PC-3 (cell line): Measurements from ENCODE around the gene ELN. TPM values are rescaled to one million over a fixed set of nuclear protein-coding genes. Genes with fewer than 3 reads are reported as not detected.
"Not testable (repeated sequence)": the region's sequence is repeated elsewhere in the genome, so short reads cannot be mapped to it uniquely, and the experiment has no call there.

ENCODE experiments used
- ATAC-seq: fragments of 200-7000 bp; cut with Tn5 transposase; 2 replicates; pipeline ENCODE4 v1.9.1; 2020; ENCODE audit warnings: mild to moderate bottlenecking, moderate library complexity
- BruUV-seq: library from RNA; stranded (reverse); fragments of 400-500 nt; replicated peaks from 2 replicates; lab custom pipeline; 2021; lab: Mats Ljungman, UMichigan
- CTCF ChIA-PET: fragments of 300-600 bp; sonication (Branson Sonifier 250); formaldehyde crosslinking; loops from one replicate; lab custom pipeline; 2022; ENCODE audit warnings: antibody characterized with exemption; lab: Charles Lee
- POLR2A ChIA-PET: fragments of 300-600 bp; sonication (Branson Sonifier 250); formaldehyde crosslinking; loops from one replicate; lab custom pipeline; 2022; ENCODE audit warnings: antibody characterized with exemption; ENCODE audit not compliant: unreplicated experiment; lab: Charles Lee
- DNase-seq: peaks from one replicate; pipeline ENCODE4 v3.0.0-alpha.2; 2015
- H2AFZ ChIP-seq: fragments of 300-600 bp; sonication (generic); 2 replicates; pipeline ENCODE4 v1.6.0; 2016; ENCODE audit warnings: antibody characterized with exemption, low read length
- H3F3A ChIP-seq: fragments of 300-600 bp; sonication (generic); one replicate; pipeline ENCODE4 v1.6.0; 2017; ENCODE audit warnings: antibody characterized with exemption, low read length, control low read depth, mild to moderate bottlenecking; ENCODE audit not compliant: unreplicated experiment
- H3K27ac ChIP-seq: fragments of 300-600 bp; sonication (generic); 2 replicates; pipeline ENCODE4 v1.5.1; 2016; ENCODE audit warnings: mild to moderate bottlenecking, low read length
- H3K27me3 ChIP-seq: fragments of 300-600 bp; sonication (generic); 2 replicates; pipeline ENCODE4 v1.6.1; 2016; ENCODE audit warnings: low read length, mixed read lengths
- H3K36me3 ChIP-seq: fragments of 300-600 bp; sonication (generic); 2 replicates; pipeline ENCODE4 v1.6.1; 2016; ENCODE audit warnings: low read depth, mixed run types, low read length, mixed read lengths
- H3K4me1 ChIP-seq: fragments of 300-600 bp; sonication (generic); 2 replicates; pipeline ENCODE4 v1.5.1; 2016; ENCODE audit warnings: low read length; ENCODE audit not compliant: insufficient read depth
- H3K4me2 ChIP-seq: fragments of 300-600 bp; sonication (generic); 2 replicates; pipeline ENCODE4 v1.6.0; 2016; ENCODE audit warnings: low read length
- H3K4me3 ChIP-seq: fragments of 300-600 bp; sonication (generic); 2 replicates; pipeline ENCODE4 v1.5.1; 2016; ENCODE audit warnings: mild to moderate bottlenecking, low read length, mixed read lengths
- H3K79me2 ChIP-seq: fragments of 300-600 bp; sonication (generic); 2 replicates; pipeline ENCODE4 v1.6.1; 2017; ENCODE audit warnings: low read length, mixed read lengths
- H3K9ac ChIP-seq: fragments of 300-600 bp; sonication (generic); 2 replicates; pipeline ENCODE4 v1.6.0; 2016; ENCODE audit warnings: mild to moderate bottlenecking, low read length
- H3K9me2 ChIP-seq: fragments of 300-600 bp; sonication (generic); replicated peaks from 2 replicates; pipeline ENCODE4 v1.6.1; 2016; ENCODE audit warnings: mixed run types, low read length, mixed read lengths
- H3K9me3 ChIP-seq: fragments of 300-600 bp; sonication (generic); 2 replicates; pipeline ENCODE4 v1.6.1; 2016; ENCODE audit warnings: low read length, mixed read lengths
- H4K20me1 ChIP-seq: fragments of 300-600 bp; sonication (generic); 2 replicates; pipeline ENCODE4 v1.6.1; 2016; ENCODE audit warnings: low read length, mixed read lengths
- EZH2 ChIP-seq: fragments of 300-600 bp; sonication (generic); IDR thresholded peaks from one replicate; pipeline ENCODE4 v1.6.1; 2017; ENCODE audit warnings: antibody characterized with exemption, mild to moderate bottlenecking, low read length; ENCODE audit not compliant: unreplicated experiment
- EZH2phosphoT487 ChIP-seq: fragments of 300-600 bp; sonication (generic); IDR thresholded peaks from 2 replicates; pipeline ENCODE4 v1.6.1; 2018; ENCODE audit warnings: mild to moderate bottlenecking, antibody characterized with exemption, low read length, borderline replicate concordance
- intact Hi-C: fragments of 100-400 bp; cut with micrococcal nuclease; formaldehyde crosslinking; loops from 2 replicates; pipeline ENCODE4 v1.9.0; 2023
- total RNA-seq: library from RNA; depleted of rRNA; stranded (reverse); fragments of >200 nt; gene quantifications from 2 replicates; pipeline ENCODE4 v1.2.3, GENCODE V29; 2014
- TF ChIP-seq, protein P1 (sequence below): fragments of 300-600 bp; sonication (generic); conservative IDR thresholded peaks from 2 replicates; pipeline ENCODE4 v1.5.1; 2017; ENCODE audit warnings: antibody characterized with exemption, low read depth, mild to moderate bottlenecking, low read length

Gene ELN
- total RNA-seq, 1 experiment from 2014 or later = 0.07 TPM

DNA sequence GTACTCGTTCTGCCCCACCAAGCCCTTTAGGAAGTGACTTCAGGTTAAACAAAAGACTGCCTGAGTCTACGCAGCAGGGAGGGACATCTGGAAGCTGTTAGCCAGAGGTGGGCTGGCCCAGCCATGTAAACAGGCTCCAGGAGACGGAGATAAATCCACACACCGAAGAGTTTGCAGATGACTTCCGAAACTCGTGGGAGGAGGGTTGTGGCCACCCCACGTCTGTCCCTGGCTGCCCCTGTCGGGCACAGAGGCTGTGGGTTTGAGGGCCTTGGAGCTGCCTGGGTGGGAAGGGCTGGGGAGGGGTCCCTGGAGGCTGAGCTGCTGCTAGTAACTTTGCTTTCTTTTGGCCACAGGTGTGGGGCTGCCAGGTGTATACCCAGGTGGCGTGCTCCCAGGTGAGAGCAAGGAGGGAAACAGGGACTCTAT lies 15.6 kb downstream of the ELN start:
- Histone ChIP-seq H3K9me2 (no peaks in the 10 kb centered on the region), H3K4me3 (no peak overlapping the region), H3K4me2 (no peak overlapping the region), H3K27me3 (no peaks in the 10 kb centered on the region), H3K4me1 (no peaks in the 10 kb centered on the region), H3K79me2 (no peaks in the 10 kb centered on the region), H3K9ac (no peak overlapping the region), H4K20me1 (no peaks in the 10 kb centered on the region), H3F3A (no peaks in the 10 kb centered on the region), H2AFZ (peak overlapping the region; percentile 22; the same call in 1 of the 2 replicates), H3K27ac (no peak overlapping the region), H3K36me3 (no peaks in the 10 kb centered on the region), H3K9me3 (no peaks in the 10 kb centered on the region)
- TF ChIP-seq, protein P1, sequence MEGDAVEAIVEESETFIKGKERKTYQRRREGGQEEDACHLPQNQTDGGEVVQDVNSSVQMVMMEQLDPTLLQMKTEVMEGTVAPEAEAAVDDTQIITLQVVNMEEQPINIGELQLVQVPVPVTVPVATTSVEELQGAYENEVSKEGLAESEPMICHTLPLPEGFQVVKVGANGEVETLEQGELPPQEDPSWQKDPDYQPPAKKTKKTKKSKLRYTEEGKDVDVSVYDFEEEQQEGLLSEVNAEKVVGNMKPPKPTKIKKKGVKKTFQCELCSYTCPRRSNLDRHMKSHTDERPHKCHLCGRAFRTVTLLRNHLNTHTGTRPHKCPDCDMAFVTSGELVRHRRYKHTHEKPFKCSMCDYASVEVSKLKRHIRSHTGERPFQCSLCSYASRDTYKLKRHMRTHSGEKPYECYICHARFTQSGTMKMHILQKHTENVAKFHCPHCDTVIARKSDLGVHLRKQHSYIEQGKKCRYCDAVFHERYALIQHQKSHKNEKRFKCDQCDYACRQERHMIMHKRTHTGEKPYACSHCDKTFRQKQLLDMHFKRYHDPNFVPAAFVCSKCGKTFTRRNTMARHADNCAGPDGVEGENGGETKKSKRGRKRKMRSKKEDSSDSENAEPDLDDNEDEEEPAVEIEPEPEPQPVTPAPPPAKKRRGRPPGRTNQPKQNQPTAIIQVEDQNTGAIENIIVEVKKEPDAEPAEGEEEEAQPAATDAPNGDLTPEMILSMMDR = no peak
- TF ChIP-seq EZH2 = no peak
- no peak for TF ChIP-seq EZH2phosphoT487
- ChIA-PET CTCF (no interaction called here), POLR2A (no interaction called here)
- ATAC-seq = peak; percentile 21; the same call in 1 of the 2 replicates
- no TSS peak for BruUV-seq
- no peak for DNase-seq
- intact Hi-C loops = no loop called here

DNA sequence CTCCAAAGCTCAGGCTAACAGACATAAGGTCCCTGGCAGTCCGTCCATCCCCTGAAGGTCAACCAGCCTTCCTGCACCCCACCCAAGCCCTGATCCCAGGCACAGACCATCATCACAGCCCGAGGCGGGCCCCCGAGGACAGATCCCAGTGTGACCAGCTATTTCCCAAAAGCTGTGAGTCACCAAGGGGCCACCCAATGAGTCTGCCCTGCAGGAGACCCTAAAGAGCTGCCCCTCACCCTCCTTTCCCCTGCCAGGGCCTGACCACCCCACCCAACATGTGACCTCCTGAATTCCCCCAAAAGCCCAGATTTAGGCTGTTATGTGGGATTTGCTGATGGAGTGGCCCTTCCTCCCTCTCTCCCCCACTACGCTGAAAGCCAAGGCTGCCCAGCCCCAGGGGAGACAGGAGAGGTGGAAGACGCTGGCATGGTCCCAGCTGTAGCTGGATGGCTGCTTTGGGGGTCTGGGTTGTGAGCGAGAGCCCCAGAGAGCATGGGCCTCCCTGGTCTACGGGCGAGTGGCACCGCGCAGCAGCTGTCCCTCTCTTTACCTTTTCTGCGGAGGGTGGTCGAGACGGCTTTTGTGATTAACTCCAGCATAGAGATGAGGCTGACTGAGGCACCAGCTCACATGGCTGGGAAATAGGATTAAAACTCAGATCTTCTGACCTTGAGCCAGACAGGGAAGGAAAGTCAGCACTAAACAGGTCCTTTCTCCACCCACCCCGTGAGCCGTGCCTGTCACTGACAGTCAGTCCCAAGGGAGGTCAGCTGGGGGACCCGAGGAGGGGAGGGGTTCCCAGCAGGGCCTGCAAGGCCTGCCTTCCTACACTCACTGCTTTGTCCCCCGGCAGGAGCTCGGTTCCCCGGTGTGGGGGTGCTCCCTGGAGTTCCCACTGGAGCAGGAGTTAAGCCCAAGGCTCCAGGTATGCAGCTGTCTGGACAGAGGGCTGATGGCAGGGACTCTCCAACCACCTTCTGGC lies 16.7 kb downstream of the ELN start:
- no peaks in the 10 kb centered on the region for H3K36me3 ChIP-seq
- H3F3A ChIP-seq = no peaks in the 10 kb centered on the region
- no peak overlapping the region for H3K9ac ChIP-seq
- H3K27ac ChIP-seq = no peak overlapping the region
- H2AFZ ChIP-seq = no peak overlapping the region
- no peak overlapping the region for H3K4me2 ChIP-seq
- ChIA-PET POLR2A (interaction anchor here (0.6 to 0.7 kb wide), 2 partner anchors 202 kb away, joined by 3 to 7 read pairs; no protein-coding TSS in a partner anchor), CTCF (no interaction called here)
- intact Hi-C loops = no loop called here
- H3K9me2 ChIP-seq = no peaks in the 10 kb centered on the region
- no peaks in the 10 kb centered on the region for H3K79me2 ChIP-seq
- BruUV-seq = no TSS peak
- H4K20me1 ChIP-seq = no peaks in the 10 kb centered on the region
- DNase-seq = no peak
- H3K9me3 ChIP-seq = no peaks in the 10 kb centered on the region
- no peak overlapping the region for H3K4me3 ChIP-seq
- H3K4me1 ChIP-seq = no peaks in the 10 kb centered on the region
- no peak for ATAC-seq
- H3K27me3 ChIP-seq = no peaks in the 10 kb centered on the region
- TF ChIP-seq EZH2 (no peak), EZH2phosphoT487 (no peak)
- TF ChIP-seq, protein P1 = no peak

GRCh38 chr7:74046581-74046980 lies 18.6 kb downstream of the ELN start:
- H3K9ac ChIP-seq, H2AFZ ChIP-seq, H3K36me3 ChIP-seq, H3K4me2 ChIP-seq, BruUV-seq, H3K9me2 ChIP-seq, H3K79me2 ChIP-seq, H3K4me3 ChIP-seq, intact Hi-C loops, H3F3A ChIP-seq, H4K20me1 ChIP-seq, H3K4me1 ChIP-seq, POLR2A ChIA-PET, H3K27me3 ChIP-seq, H3K27ac ChIP-seq, ATAC-seq, H3K9me3 ChIP-seq, DNase-seq: not testable (repeated sequence)
- CTCF ChIA-PET = interaction anchor here (1.6 kb wide), 1 partner anchor 20 kb away, joined by 3 read pairs; no protein-coding TSS in a partner anchor
